Measurements from ENCODE around the gene HTR4. TPM values are rescaled to one million over a fixed set of nuclear protein-coding genes. Genes with fewer than 3 reads are reported as not detected.

Gene HTR4
- total RNA-seq, 1 donor from 2014 or later, result not detected

DNA sequence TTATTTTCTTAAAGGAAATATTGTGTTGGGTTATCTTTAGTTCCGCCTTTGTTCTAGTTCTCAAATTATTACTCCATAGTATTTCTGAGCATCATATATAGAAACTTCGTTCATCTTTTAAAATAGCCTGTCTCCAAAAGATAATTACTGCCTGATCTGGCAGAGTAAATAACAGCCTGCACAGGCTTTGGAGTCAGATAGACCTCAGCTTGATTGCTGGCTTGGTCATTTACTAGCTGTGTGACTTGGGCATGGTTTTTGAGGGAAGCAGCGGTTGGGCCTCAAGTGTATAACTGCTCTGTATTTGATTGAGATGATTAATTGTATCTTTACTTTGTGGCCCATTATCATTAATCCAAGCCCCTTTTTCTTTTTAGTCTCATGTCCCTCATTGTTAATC lies 220.5 kb downstream of the HTR4 start:
- Mint-ChIP-seq H3K27me3 (ENCODE audit: unreplicated experiment) (no peaks in the 10 kb centered on the region), H3K4me3 (ENCODE audit: unreplicated experiment) (no peak overlapping the region), H3K4me1 (ENCODE audit: unreplicated experiment) (no peaks in the 10 kb centered on the region), H3K9me3 (ENCODE audit: unreplicated experiment) (no peaks in the 10 kb centered on the region), H3K36me3 (ENCODE audit: low read depth, unreplicated experiment) (peaks cover 14% of the 10 kb centered on the region), H3K27ac (ENCODE audit: unreplicated experiment) (no peak overlapping the region)
- TF ChIP-seq, protein P1, sequence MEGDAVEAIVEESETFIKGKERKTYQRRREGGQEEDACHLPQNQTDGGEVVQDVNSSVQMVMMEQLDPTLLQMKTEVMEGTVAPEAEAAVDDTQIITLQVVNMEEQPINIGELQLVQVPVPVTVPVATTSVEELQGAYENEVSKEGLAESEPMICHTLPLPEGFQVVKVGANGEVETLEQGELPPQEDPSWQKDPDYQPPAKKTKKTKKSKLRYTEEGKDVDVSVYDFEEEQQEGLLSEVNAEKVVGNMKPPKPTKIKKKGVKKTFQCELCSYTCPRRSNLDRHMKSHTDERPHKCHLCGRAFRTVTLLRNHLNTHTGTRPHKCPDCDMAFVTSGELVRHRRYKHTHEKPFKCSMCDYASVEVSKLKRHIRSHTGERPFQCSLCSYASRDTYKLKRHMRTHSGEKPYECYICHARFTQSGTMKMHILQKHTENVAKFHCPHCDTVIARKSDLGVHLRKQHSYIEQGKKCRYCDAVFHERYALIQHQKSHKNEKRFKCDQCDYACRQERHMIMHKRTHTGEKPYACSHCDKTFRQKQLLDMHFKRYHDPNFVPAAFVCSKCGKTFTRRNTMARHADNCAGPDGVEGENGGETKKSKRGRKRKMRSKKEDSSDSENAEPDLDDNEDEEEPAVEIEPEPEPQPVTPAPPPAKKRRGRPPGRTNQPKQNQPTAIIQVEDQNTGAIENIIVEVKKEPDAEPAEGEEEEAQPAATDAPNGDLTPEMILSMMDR (IDR thresholded peaks at IDR 0.05; ENCODE audit: unreplicated experiment), result no peak
- DNase-seq (ENCODE audit: low spot score), result no peak

Other genes with a start within 250 kb of the HTR4 start
- gene ADRB2, start 172.1 kb upstream of the HTR4 start, total RNA-seq (ENCODE audit: unreplicated experiment), result 0.36 TPM